Omental fat pad (tissue), 4 donors: ENCODE results near the gene TBC1D13. TPM values are rescaled to one million over a fixed set of nuclear protein-coding genes. Genes with fewer than 3 reads are reported as not detected.
"Not testable (repeated sequence)": the region's sequence is repeated elsewhere in the genome, so short reads cannot be mapped to it uniquely, and the experiment has no call there.

Experiments
- ATAC-seq: fragments of 150-250 bp; one replicate; pipeline ENCODE4 v1.9.1; 2016; ENCODE audit warnings: mild to moderate bottlenecking, moderate library complexity; ENCODE audit not compliant: low FRiP score
- DNase-seq: peaks from one replicate; pipeline ENCODE4 v3.0.0-alpha.2; 2019; ENCODE audit warnings: low spot score
- CTCF ChIP-seq, 3 donors: fragments of 450-650 bp; IDR thresholded peaks; one replicate each; pipeline ENCODE4 v1.5.1; 2016 to 2017; ENCODE audit warnings: antibody characterized with exemption in 3 of 3, mild to moderate bottlenecking in 3 of 3, moderate library complexity in 2 of 3
- total RNA-seq, 4 donors: library from RNA; depleted of rRNA; stranded (reverse); fragments of >200 nt; gene quantifications; one replicate each; pipeline ENCODE4 v1.1.0, GENCODE V29; 2016

The TBC1D13 gene
- total RNA-seq, 4 donors from 2014 or later, result 12.1 to 21.4 (median 14.9) TPM

- ATAC-seq (peak; percentile 70), DNase-seq (no peak)
- no peak for TF ChIP-seq CTCF (IDR thresholded peaks at IDR 0.05)
Measured at GRCh38 chr9:128771094-128771721, 15.8 kb upstream of the TBC1D13 start.

- peak; percentile 84 for DNase-seq
- ATAC-seq, result peak; percentile 93
- TF ChIP-seq CTCF (IDR thresholded peaks at IDR 0.05), result no peak
Measured at GRCh38 chr9:128771745-128772519, 15.1 kb upstream of the TBC1D13 start, which contains the start of gene ZER1. ZER1 (minus strand) TSS chr9:128771927; CDS start chr9:128755565, 16,362 bp downstream.

GRCh38 chr9:128773049-128773448, 14.0 kb upstream of the TBC1D13 start:
- DNase-seq (no peak), ATAC-seq (no peak)
- no peak for TF ChIP-seq CTCF (IDR thresholded peaks at IDR 0.05)

- no peak for ATAC-seq
- DNase-seq, result no peak
- TF ChIP-seq CTCF (IDR thresholded peaks at IDR 0.05), result no peak
Measured at GRCh38 chr9:128774804-128775203, 12.2 kb upstream of the TBC1D13 start.

GRCh38 chr9:128780093-128780492, 7.0 kb upstream of the TBC1D13 start:
- DNase-seq, result not testable (repeated sequence)

GRCh38 chr9:128781187-128782070, 5.6 kb upstream of the TBC1D13 start:
- DNase-seq (no peak), ATAC-seq (no peak)
- TF ChIP-seq CTCF (IDR thresholded peaks at IDR 0.05), result no peak

More at GRCh38 chr9:128780093-128780492, 7.0 kb upstream of the TBC1D13 start:
- ATAC-seq, result not testable (repeated sequence)

GRCh38 chr9:128782669-128783068, 4.4 kb upstream of the TBC1D13 start:
- TF ChIP-seq CTCF (IDR thresholded peaks at IDR 0.05), result no peak
- DNase-seq (no peak), ATAC-seq (no peak)
